Measurements from ENCODE around the gene PEAK1. TPM values are rescaled to one million over a fixed set of nuclear protein-coding genes. Genes with fewer than 3 reads are reported as not detected.

The PEAK1 gene
- polyA plus RNA-seq, 1 experiment: 52.1 TPM

DNA sequence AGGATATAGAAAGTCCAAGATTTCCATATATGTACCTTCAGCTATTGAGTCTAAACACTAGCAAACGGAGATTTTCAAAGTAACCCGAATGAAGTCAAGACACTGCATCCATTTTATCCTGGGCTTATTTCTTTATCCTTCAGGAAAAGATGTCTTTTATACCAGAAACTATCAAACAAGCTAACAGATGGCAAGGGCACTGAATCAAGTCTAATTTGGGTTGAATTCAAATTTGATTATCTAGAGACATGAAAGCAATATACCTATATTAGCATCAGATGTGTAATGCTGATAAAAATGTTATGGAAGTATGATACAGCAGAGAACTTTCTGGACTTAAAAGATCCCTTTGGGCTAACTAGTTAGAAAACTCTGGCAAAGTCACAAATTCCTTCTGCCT, 210.7 kb downstream of the PEAK1 start:
- Histone ChIP-seq H3K9me3 (ENCODE audit: control insufficient read depth, insufficient read depth, low read length) (no peaks in the 10 kb centered on the region), H3K4me3 (ENCODE audit: low read depth, low read length) (no peak overlapping the region), H3K27me3 (ENCODE audit: control insufficient read depth, insufficient read depth, low read length) (no peaks in the 10 kb centered on the region), H3K27ac (ENCODE audit: low read depth, low read length) (no peak overlapping the region)
- TF ChIP-seq, protein P1, sequence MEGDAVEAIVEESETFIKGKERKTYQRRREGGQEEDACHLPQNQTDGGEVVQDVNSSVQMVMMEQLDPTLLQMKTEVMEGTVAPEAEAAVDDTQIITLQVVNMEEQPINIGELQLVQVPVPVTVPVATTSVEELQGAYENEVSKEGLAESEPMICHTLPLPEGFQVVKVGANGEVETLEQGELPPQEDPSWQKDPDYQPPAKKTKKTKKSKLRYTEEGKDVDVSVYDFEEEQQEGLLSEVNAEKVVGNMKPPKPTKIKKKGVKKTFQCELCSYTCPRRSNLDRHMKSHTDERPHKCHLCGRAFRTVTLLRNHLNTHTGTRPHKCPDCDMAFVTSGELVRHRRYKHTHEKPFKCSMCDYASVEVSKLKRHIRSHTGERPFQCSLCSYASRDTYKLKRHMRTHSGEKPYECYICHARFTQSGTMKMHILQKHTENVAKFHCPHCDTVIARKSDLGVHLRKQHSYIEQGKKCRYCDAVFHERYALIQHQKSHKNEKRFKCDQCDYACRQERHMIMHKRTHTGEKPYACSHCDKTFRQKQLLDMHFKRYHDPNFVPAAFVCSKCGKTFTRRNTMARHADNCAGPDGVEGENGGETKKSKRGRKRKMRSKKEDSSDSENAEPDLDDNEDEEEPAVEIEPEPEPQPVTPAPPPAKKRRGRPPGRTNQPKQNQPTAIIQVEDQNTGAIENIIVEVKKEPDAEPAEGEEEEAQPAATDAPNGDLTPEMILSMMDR (IDR thresholded peaks at IDR 0.05; ENCODE audit: low read depth, low read length): no peak
- ChIA-PET POLR2A (no interaction called here), CTCF (no interaction called here)
- DNase-seq (ENCODE audit: low read depth, low spot score): no peak

DNA sequence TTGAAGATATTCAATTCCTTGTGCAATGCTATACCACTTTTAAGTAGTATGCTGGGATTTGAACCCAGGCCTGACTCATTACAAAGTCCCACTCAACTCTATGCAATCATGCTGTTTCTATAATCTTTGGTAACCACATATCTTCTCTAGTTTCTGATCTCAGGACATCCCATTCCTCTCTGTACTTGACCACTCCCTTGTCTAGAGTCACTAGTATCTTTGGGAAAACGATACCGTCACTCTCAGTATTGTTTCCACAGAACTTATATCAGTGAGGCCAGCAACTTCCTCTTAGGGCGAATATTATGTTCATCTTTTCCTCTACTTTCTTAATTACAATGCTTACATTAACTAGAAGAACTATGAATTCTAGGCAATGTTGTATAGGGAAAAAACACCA, 211.7 kb downstream of the PEAK1 start:
- Histone ChIP-seq H3K27me3 (ENCODE audit: control insufficient read depth, insufficient read depth, low read length) (no peaks in the 10 kb centered on the region), H3K4me3 (ENCODE audit: low read depth, low read length) (no peak overlapping the region), H3K27ac (ENCODE audit: low read depth, low read length) (no peak overlapping the region), H3K9me3 (ENCODE audit: control insufficient read depth, insufficient read depth, low read length) (no peaks in the 10 kb centered on the region)
- DNase-seq (ENCODE audit: low read depth, low spot score): no peak
- ChIA-PET CTCF (no interaction called here), POLR2A (no interaction called here)
- TF ChIP-seq, protein P1 (IDR thresholded peaks at IDR 0.05; ENCODE audit: low read depth, low read length): no peak

DNA sequence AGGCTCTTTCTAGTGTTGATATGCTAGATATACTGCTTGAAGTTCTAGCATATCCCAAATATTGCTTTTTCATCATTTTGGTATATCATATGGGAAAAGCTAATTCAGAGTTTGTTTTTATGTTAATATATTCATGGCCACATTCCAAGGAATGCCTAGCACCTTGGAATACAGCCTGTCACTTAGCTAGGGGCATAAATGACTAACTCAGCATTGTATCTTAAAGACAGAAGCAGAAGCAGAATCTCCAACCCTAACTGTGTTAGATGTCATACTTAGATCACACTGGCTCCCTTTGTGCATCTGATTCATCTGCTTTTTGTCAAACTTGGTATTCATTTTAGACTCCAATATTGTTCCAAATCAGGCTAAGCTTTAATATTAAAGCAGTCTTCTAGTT, 218.2 kb downstream of the PEAK1 start:
- no peaks in the 10 kb centered on the region for H3K27me3 ChIP-seq (ENCODE audit: control insufficient read depth, insufficient read depth, low read length)
- no peak overlapping the region for H3K27ac ChIP-seq (ENCODE audit: low read depth, low read length)
- TF ChIP-seq, protein P1 (IDR thresholded peaks at IDR 0.05; ENCODE audit: low read depth, low read length): no peak
- no peak overlapping the region for H3K4me3 ChIP-seq (ENCODE audit: low read depth, low read length)
- CTCF ChIA-PET: interaction anchor here (1.5 kb wide), 1 partner anchor 14 kb away, joined by 5 read pairs; no protein-coding TSS in a partner anchor
- DNase-seq (ENCODE audit: low read depth, low spot score): no peak
- POLR2A ChIA-PET: no interaction called here
- no peaks in the 10 kb centered on the region for H3K9me3 ChIP-seq (ENCODE audit: control insufficient read depth, insufficient read depth, low read length)

DNA sequence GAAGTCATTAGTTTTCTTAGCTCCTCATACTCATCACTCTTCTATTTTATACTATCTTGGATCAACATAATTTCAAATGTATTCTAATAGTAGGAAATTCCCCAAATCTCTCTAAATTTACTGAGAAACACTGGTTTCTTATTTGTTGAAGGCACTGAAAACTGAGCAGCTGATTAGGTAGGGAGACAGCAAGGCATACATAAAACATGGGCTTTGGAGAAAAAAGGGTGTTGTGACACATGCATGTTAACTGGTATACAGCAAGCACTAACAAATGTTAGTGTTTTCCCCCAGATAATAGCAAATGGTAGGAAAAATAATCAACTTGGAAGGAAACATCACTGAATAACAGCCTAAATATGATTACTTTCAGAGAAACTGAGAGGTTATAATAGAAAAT, 223.5 kb downstream of the PEAK1 start:
- no peak for DNase-seq (ENCODE audit: low read depth, low spot score)
- H3K4me3 ChIP-seq (ENCODE audit: low read depth, low read length): no peak overlapping the region
- H3K27ac ChIP-seq (ENCODE audit: low read depth, low read length): no peak overlapping the region
- H3K27me3 ChIP-seq (ENCODE audit: control insufficient read depth, insufficient read depth, low read length): no peaks in the 10 kb centered on the region
- H3K9me3 ChIP-seq (ENCODE audit: control insufficient read depth, insufficient read depth, low read length): no peaks in the 10 kb centered on the region
- CTCF ChIA-PET: no interaction called here
- POLR2A ChIA-PET: no interaction called here
- TF ChIP-seq, protein P1 (IDR thresholded peaks at IDR 0.05; ENCODE audit: low read depth, low read length): no peak

DNA sequence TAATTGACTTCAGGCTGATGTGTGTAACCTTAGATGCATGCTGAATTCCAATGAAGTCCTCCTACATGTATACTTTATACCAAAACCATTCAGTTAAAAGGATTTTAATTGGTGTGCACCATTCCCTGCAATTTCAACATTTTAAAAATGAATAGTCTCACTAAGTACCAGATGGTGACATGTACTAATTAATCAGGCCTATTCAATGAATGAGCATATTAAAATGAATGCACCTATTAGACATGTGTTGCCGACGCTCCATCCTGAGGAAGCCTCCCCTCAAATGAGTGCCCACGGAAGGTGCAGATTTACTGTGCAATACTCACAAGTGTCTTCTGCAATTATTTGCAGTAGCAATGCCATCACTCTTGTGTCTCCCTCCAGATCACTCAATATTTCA, 224.3 kb downstream of the PEAK1 start:
- Histone ChIP-seq H3K27ac (ENCODE audit: low read depth, low read length) (no peak overlapping the region), H3K4me3 (ENCODE audit: low read depth, low read length) (no peak overlapping the region), H3K9me3 (ENCODE audit: control insufficient read depth, insufficient read depth, low read length) (no peaks in the 10 kb centered on the region), H3K27me3 (ENCODE audit: control insufficient read depth, insufficient read depth, low read length) (no peaks in the 10 kb centered on the region)
- POLR2A ChIA-PET: no interaction called here
- DNase-seq (ENCODE audit: low read depth, low spot score): no peak
- TF ChIP-seq, protein P1 (IDR thresholded peaks at IDR 0.05; ENCODE audit: low read depth, low read length): no peak
- CTCF ChIA-PET: no interaction called here

All from AG04450 (cell line).